Mammary epithelial cell (primary cell): ENCODE measurements around the gene SLC35B2.

Experiments used
- EZH2 ChIP-seq: IDR thresholded peaks from 2 replicates; pipeline ENCODE4 v1.6.1; 2012; ENCODE audit warnings: low read length, inconsistent platforms, borderline replicate concordance
- TF ChIP-seq, protein P1 (sequence below), 2 donors: IDR thresholded peaks in 1 of 2; conservative IDR thresholded peaks in 1 of 2; 2 replicates each; pipeline ENCODE4 v1.5.1; 2011 to 2012; ENCODE audit warnings: inconsistent platforms in 2 of 2, low read length in 2 of 2, mild to moderate bottlenecking in 2 of 2, control low read depth in 1 of 2, low read depth in 1 of 2; ENCODE audit not compliant: insufficient read depth in 1 of 2; ENCODE audit errors: extremely low read depth in 1 of 2

DNA sequence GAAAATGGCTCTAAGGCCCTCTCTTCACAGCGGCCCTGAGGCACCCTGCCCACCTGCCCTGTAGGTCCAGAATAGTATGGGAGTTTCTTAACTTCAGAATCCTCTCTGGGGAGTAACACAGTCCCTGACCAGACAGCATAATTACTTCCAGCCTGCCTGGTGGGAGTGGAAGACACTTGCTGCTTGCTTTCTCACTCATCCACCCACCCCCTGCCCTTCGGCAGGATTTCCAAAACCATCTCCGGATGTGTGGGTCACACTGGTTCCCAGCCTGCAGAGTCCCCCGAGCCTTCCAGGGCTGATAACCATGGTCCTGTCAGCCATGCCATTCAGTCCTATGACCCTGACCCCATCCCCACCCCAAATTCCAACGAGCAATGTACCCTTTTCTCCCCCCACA lies 28.5 kb downstream of the SLC35B2 start:
- TF ChIP-seq, protein P1, sequence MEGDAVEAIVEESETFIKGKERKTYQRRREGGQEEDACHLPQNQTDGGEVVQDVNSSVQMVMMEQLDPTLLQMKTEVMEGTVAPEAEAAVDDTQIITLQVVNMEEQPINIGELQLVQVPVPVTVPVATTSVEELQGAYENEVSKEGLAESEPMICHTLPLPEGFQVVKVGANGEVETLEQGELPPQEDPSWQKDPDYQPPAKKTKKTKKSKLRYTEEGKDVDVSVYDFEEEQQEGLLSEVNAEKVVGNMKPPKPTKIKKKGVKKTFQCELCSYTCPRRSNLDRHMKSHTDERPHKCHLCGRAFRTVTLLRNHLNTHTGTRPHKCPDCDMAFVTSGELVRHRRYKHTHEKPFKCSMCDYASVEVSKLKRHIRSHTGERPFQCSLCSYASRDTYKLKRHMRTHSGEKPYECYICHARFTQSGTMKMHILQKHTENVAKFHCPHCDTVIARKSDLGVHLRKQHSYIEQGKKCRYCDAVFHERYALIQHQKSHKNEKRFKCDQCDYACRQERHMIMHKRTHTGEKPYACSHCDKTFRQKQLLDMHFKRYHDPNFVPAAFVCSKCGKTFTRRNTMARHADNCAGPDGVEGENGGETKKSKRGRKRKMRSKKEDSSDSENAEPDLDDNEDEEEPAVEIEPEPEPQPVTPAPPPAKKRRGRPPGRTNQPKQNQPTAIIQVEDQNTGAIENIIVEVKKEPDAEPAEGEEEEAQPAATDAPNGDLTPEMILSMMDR (conservative IDR thresholded peaks at IDR 0.05 in 1 of 2, IDR thresholded peaks at IDR 0.05 in 1 of 2; ENCODE audit: extremely low read depth in 1 of 2, insufficient read depth in 1 of 2, low read depth in 1 of 2, low read length in 2 of 2): no peak
- TF ChIP-seq EZH2: no peak
